Inferior parietal cortex (tissue), 1 donor: ENCODE data around the gene COL20A1.

Source experiments
- DNase-seq: peaks from one replicate; pipeline ENCODE4 v3.0.0-alpha.2; 2016; ENCODE audit errors: extremely low spot score

Gene COL20A1

GRCh38 chr20:63278661-63279060 lies 14.3 kb upstream of the COL20A1 start:
- DNase-seq = no peak

- no peak for DNase-seq
Observed at GRCh38 chr20:63279931-63280330, 13.1 kb upstream of the COL20A1 start.

- no peak for DNase-seq
Observed at GRCh38 chr20:63280371-63280770, 12.6 kb upstream of the COL20A1 start.

GRCh38 chr20:63280929-63281545 lies 11.9 kb upstream of the COL20A1 start:
- no peak for DNase-seq

- DNase-seq = no peak
Observed at GRCh38 chr20:63281742-63282665, 11.0 kb upstream of the COL20A1 start.

GRCh38 chr20:63282946-63283345 lies 10.0 kb upstream of the COL20A1 start:
- no peak for DNase-seq

GRCh38 chr20:63283397-63284082 lies 9.4 kb upstream of the COL20A1 start:
- no peak for DNase-seq

- DNase-seq = no peak
Observed at GRCh38 chr20:63284083-63284440, 8.9 kb upstream of the COL20A1 start.

GRCh38 chr20:63284544-63284949 lies 8.4 kb upstream of the COL20A1 start:
- DNase-seq = no peak

GRCh38 chr20:63284981-63285524 lies 7.9 kb upstream of the COL20A1 start:
- DNase-seq = no peak

- no peak for DNase-seq
Observed at GRCh38 chr20:63285636-63286615, 7.1 kb upstream of the COL20A1 start.

GRCh38 chr20:63286781-63287696 lies 5.9 kb upstream of the COL20A1 start:
- no peak for DNase-seq

- no peak for DNase-seq
Observed at GRCh38 chr20:63287697-63288580, 5.0 kb upstream of the COL20A1 start.

GRCh38 chr20:63288581-63289251 lies 4.3 kb upstream of the COL20A1 start:
- no peak for DNase-seq

GRCh38 chr20:63289311-63290135 lies 3.5 kb upstream of the COL20A1 start:
- no peak for DNase-seq

- no peak for DNase-seq
Observed at GRCh38 chr20:63290136-63290676, 2.8 kb upstream of the COL20A1 start.
